ENCODE measurements around the gene PACSIN2.

Gene PACSIN2

GRCh38 chr22:42877158-42877557 lies 137.8 kb downstream of the PACSIN2 start:
- no peak overlapping the region for H3K9ac ChIP-seq (ENCODE audit: low read length)
- no peaks in the 10 kb centered on the region for H3K79me2 ChIP-seq (ENCODE audit: insufficient read depth, low read length)
- no peak overlapping the region for H3K27ac ChIP-seq (ENCODE audit: low read depth, low read length)
- H3K9me3 ChIP-seq (ENCODE audit: insufficient read depth, low read length): no peaks in the 10 kb centered on the region
- no peak overlapping the region for H3K4me3 ChIP-seq (ENCODE audit: insufficient read depth, low read length, poor library complexity, severe bottlenecking)
- no peaks in the 10 kb centered on the region for H3K27me3 ChIP-seq (ENCODE audit: low read length)
- H3F3A ChIP-seq (ENCODE audit: insufficient read depth): no peaks in the 10 kb centered on the region
- H3K4me2 ChIP-seq (ENCODE audit: low read depth, low read length, poor library complexity, severe bottlenecking): no peak overlapping the region
- TF ChIP-seq EZH2phosphoT487 (conservative IDR thresholded peaks at IDR 0.05; ENCODE audit: low read length) (no peak), CTCF (IDR thresholded peaks at IDR 0.05; ENCODE audit: insufficient read depth, low read length, poor library complexity, severe bottlenecking) (no peak)
- no peaks in the 10 kb centered on the region for H3K36me3 ChIP-seq (ENCODE audit: low read length)
- no peaks in the 10 kb centered on the region for H3K9me2 ChIP-seq (replicated peaks; ENCODE audit: insufficient read depth, low read length)
- H4K20me1 ChIP-seq (ENCODE audit: low read depth, low read length): no peaks in the 10 kb centered on the region
- no peak overlapping the region for H2AFZ ChIP-seq (ENCODE audit: low read depth, low read length, severe bottlenecking)

GRCh38 chr22:42876041-42876440 lies 138.9 kb downstream of the PACSIN2 start:
- Histone ChIP-seq H3K9ac (ENCODE audit: low read length) (no peak overlapping the region), H3K36me3 (ENCODE audit: low read length) (no peaks in the 10 kb centered on the region), H3F3A (ENCODE audit: insufficient read depth) (no peaks in the 10 kb centered on the region)

GRCh38 chr22:42874010-42874409 lies 140.9 kb downstream of the PACSIN2 start:
- no peaks in the 10 kb centered on the region for H4K20me1 ChIP-seq (ENCODE audit: low read depth, low read length)
- H3K9me2 ChIP-seq (replicated peaks; ENCODE audit: insufficient read depth, low read length): no peaks in the 10 kb centered on the region
- no peaks in the 10 kb centered on the region for H3K27me3 ChIP-seq (ENCODE audit: low read length)
- H2AFZ ChIP-seq (ENCODE audit: low read depth, low read length, severe bottlenecking): no peak overlapping the region
- H3F3A ChIP-seq (ENCODE audit: insufficient read depth): no peaks in the 10 kb centered on the region
- H3K9ac ChIP-seq (ENCODE audit: low read length): no peak overlapping the region
- no peak overlapping the region for H3K27ac ChIP-seq (ENCODE audit: low read depth, low read length)
- no peak overlapping the region for H3K4me2 ChIP-seq (ENCODE audit: low read depth, low read length, poor library complexity, severe bottlenecking)
- H3K9me3 ChIP-seq (ENCODE audit: insufficient read depth, low read length): no peaks in the 10 kb centered on the region
- no peaks in the 10 kb centered on the region for H3K79me2 ChIP-seq (ENCODE audit: insufficient read depth, low read length)
- no peaks in the 10 kb centered on the region for H3K36me3 ChIP-seq (ENCODE audit: low read length)
- TF ChIP-seq CTCF (IDR thresholded peaks at IDR 0.05; ENCODE audit: insufficient read depth, low read length, poor library complexity, severe bottlenecking): no peak
- TF ChIP-seq EZH2phosphoT487 (conservative IDR thresholded peaks at IDR 0.05; ENCODE audit: low read length): no peak
- no peak overlapping the region for H3K4me3 ChIP-seq (ENCODE audit: insufficient read depth, low read length, poor library complexity, severe bottlenecking)

More at GRCh38 chr22:42876041-42876440, 138.9 kb downstream of the PACSIN2 start:
- H3K27ac ChIP-seq (ENCODE audit: low read depth, low read length): no peak overlapping the region
- H3K9me3 ChIP-seq (ENCODE audit: insufficient read depth, low read length): no peaks in the 10 kb centered on the region
- H3K9me2 ChIP-seq (replicated peaks; ENCODE audit: insufficient read depth, low read length): no peaks in the 10 kb centered on the region
- no peaks in the 10 kb centered on the region for H4K20me1 ChIP-seq (ENCODE audit: low read depth, low read length)
- H2AFZ ChIP-seq (ENCODE audit: low read depth, low read length, severe bottlenecking): no peak overlapping the region
- H3K79me2 ChIP-seq (ENCODE audit: insufficient read depth, low read length): no peaks in the 10 kb centered on the region
- no peak overlapping the region for H3K4me2 ChIP-seq (ENCODE audit: low read depth, low read length, poor library complexity, severe bottlenecking)
- H3K27me3 ChIP-seq (ENCODE audit: low read length): no peaks in the 10 kb centered on the region
- no peak for TF ChIP-seq EZH2phosphoT487 (conservative IDR thresholded peaks at IDR 0.05; ENCODE audit: low read length)
- TF ChIP-seq CTCF (IDR thresholded peaks at IDR 0.05; ENCODE audit: insufficient read depth, low read length, poor library complexity, severe bottlenecking): no peak
- no peak overlapping the region for H3K4me3 ChIP-seq (ENCODE audit: insufficient read depth, low read length, poor library complexity, severe bottlenecking)
